Caco-2 (cell line): ENCODE measurements around the gene COL5A1. TPM values are rescaled to one million over a fixed set of nuclear protein-coding genes. Genes with fewer than 3 reads are reported as not detected.

Experiments
- BruUV-seq: library from RNA; stranded (reverse); fragments of 400-500 nt; replicated peaks from 2 replicates; lab custom pipeline; 2021; lab: Mats Ljungman, UMichigan
- CTCF ChIA-PET: fragments of 300-600 bp; sonication (Branson Sonifier 250); formaldehyde crosslinking; loops from one replicate; lab custom pipeline; 2022; ENCODE audit warnings: antibody characterized with exemption; lab: Charles Lee
- POLR2A ChIA-PET: fragments of 300-600 bp; sonication (Branson Sonifier 250); formaldehyde crosslinking; loops from one replicate; lab custom pipeline; 2022; ENCODE audit warnings: antibody characterized with exemption; lab: Charles Lee
- DNase-seq, 2 experiments: peaks; one replicate each; pipeline versions ENCODE4 v3.0.0 to v3.0.0-alpha.2; 2020 to 2022
- H3K27me3 ChIP-seq: replicated peaks from 2 replicates; pipeline ENCODE4 v1.6.0; 2011; ENCODE audit warnings: low read length; ENCODE audit not compliant: control insufficient read depth, insufficient read depth
- H3K36me3 ChIP-seq: 2 replicates; pipeline ENCODE4 v1.5.1; 2011; ENCODE audit warnings: low read length; ENCODE audit not compliant: control insufficient read depth, insufficient read depth
- H3K4me1 ChIP-seq: fragments of 250-450 bp; sonication (Bioruptor Pico); 2 replicates; pipeline ENCODE4 v1.5.1; 2020; ENCODE audit warnings: mild to moderate bottlenecking
- H3K4me3 ChIP-seq: 2 replicates; pipeline ENCODE4 v1.5.1; 2011; ENCODE audit warnings: low read depth, mild to moderate bottlenecking, control low read depth, low read length
- H3K9me3 ChIP-seq: fragments of 250-450 bp; sonication (Bioruptor Pico); 2 replicates; pipeline ENCODE4 v1.5.1; 2020; ENCODE audit warnings: mild to moderate bottlenecking, moderate library complexity
- H3K27ac Mint-ChIP-seq: one replicate; pipeline ENCODE4 v1.8.0; 2022; ENCODE audit warnings: mixed read lengths; ENCODE audit not compliant: unreplicated experiment
- H3K27me3 Mint-ChIP-seq: one replicate; pipeline ENCODE4 v1.8.0; 2022; ENCODE audit warnings: mixed read lengths; ENCODE audit not compliant: insufficient read depth, unreplicated experiment
- H3K36me3 Mint-ChIP-seq: one replicate; pipeline ENCODE4 v1.8.0; 2022; ENCODE audit warnings: mild to moderate bottlenecking, mixed read lengths; ENCODE audit not compliant: insufficient read depth, unreplicated experiment
- H3K4me1 Mint-ChIP-seq: one replicate; pipeline ENCODE4 v1.8.0; 2022; ENCODE audit warnings: low read depth, mixed read lengths; ENCODE audit not compliant: unreplicated experiment
- H3K4me3 Mint-ChIP-seq: one replicate; pipeline ENCODE4 v1.8.0; 2022; ENCODE audit warnings: mild to moderate bottlenecking, moderate library complexity, mixed read lengths; ENCODE audit not compliant: unreplicated experiment
- H3K9me3 Mint-ChIP-seq: one replicate; pipeline ENCODE4 v1.8.0; 2022; ENCODE audit warnings: mixed read lengths; ENCODE audit not compliant: unreplicated experiment
- CTCF ChIP-seq, 2 experiments: fragments of 200-600 bp in 1 of 2; IDR thresholded peaks; 1 replicate in 1 of 2; 2 replicates in 1 of 2; pipeline versions ENCODE4 v1.5.1 to v1.8.0; 2011 to 2022; ENCODE audit warnings: antibody characterized with exemption in 1 of 2, control low read depth in 1 of 2, inconsistent platforms in 1 of 2, low read depth in 1 of 2, low read length in 1 of 2, mild to moderate bottlenecking in 1 of 2, moderate library complexity in 1 of 2; ENCODE audit not compliant: insufficient read depth in 1 of 2, severe bottlenecking in 1 of 2, unreplicated experiment in 1 of 2
- intact Hi-C: fragments of 100-400 bp; cut with micrococcal nuclease; formaldehyde crosslinking; loops from one replicate; pipeline ENCODE4 v1.10.0; 2022; ENCODE audit not compliant: unreplicated experiment
- total RNA-seq: library from RNA; stranded (reverse); gene quantifications from 2 replicates; pipeline ENCODE4 v1.2.3, GENCODE V29; 2022

The COL5A1 gene
- total RNA-seq, 1 experiment from 2014 or later: 4.8 TPM

GRCh38 chr9:134863306-134863902, 221.8 kb downstream of the COL5A1 start:
- H3K9me3 ChIP-seq: no peaks in the 10 kb centered on the region
- Mint-ChIP-seq H3K9me3 (no peaks in the 10 kb centered on the region), H3K4me1 (no peaks in the 10 kb centered on the region), H3K36me3 (no peaks in the 10 kb centered on the region), H3K27ac (no peak overlapping the region), H3K4me3 (no peak overlapping the region), H3K27me3 (no peaks in the 10 kb centered on the region)
- BruUV-seq: no TSS peak
- no peak for DNase-seq
- no peak for TF ChIP-seq CTCF (IDR thresholded peaks at IDR 0.05; ENCODE audit: insufficient read depth in 1 of 2, low read depth in 1 of 2, low read length in 1 of 2, severe bottlenecking in 1 of 2, unreplicated experiment in 1 of 2)
- H3K4me3 ChIP-seq: no peak overlapping the region
- no peaks in the 10 kb centered on the region for H3K36me3 ChIP-seq
- no peaks in the 10 kb centered on the region for H3K27me3 ChIP-seq
- H3K4me1 ChIP-seq: no peaks in the 10 kb centered on the region
- CTCF ChIA-PET: no interaction called here
- POLR2A ChIA-PET: no interaction called here
- intact Hi-C loops: no loop called here

- no TSS peak for BruUV-seq
Measured at GRCh38 chr9:134863941-134864820, 222.6 kb downstream of the COL5A1 start.

GRCh38 chr9:134864821-134865190, 223.2 kb downstream of the COL5A1 start:
- no peak overlapping the region for H3K27ac Mint-ChIP-seq
- intact Hi-C loops: no loop called here

More at GRCh38 chr9:134863941-134864820, 222.6 kb downstream of the COL5A1 start:
- Histone ChIP-seq H3K4me1 (no peaks in the 10 kb centered on the region), H3K36me3 (no peaks in the 10 kb centered on the region), H3K4me3 (no peak overlapping the region), H3K27me3 (no peaks in the 10 kb centered on the region), H3K9me3 (no peaks in the 10 kb centered on the region)
- ChIA-PET CTCF (no interaction called here), POLR2A (no interaction called here)
- no peak for DNase-seq
- Mint-ChIP-seq H3K36me3 (no peaks in the 10 kb centered on the region), H3K4me1 (no peaks in the 10 kb centered on the region), H3K27ac (no peak overlapping the region), H3K9me3 (no peaks in the 10 kb centered on the region), H3K4me3 (no peak overlapping the region), H3K27me3 (no peaks in the 10 kb centered on the region)
- intact Hi-C loops: no loop called here
- no peak for TF ChIP-seq CTCF (IDR thresholded peaks at IDR 0.05; ENCODE audit: insufficient read depth in 1 of 2, low read depth in 1 of 2, low read length in 1 of 2, severe bottlenecking in 1 of 2, unreplicated experiment in 1 of 2)

More at GRCh38 chr9:134864821-134865190, 223.2 kb downstream of the COL5A1 start:
- H3K4me1 ChIP-seq: no peaks in the 10 kb centered on the region
- H3K27me3 ChIP-seq: no peaks in the 10 kb centered on the region
- no peaks in the 10 kb centered on the region for H3K36me3 Mint-ChIP-seq
- POLR2A ChIA-PET: no interaction called here
- H3K27me3 Mint-ChIP-seq: no peaks in the 10 kb centered on the region
- H3K4me1 Mint-ChIP-seq: no peaks in the 10 kb centered on the region
- BruUV-seq: no TSS peak
- CTCF ChIA-PET: no interaction called here
- no peaks in the 10 kb centered on the region for H3K36me3 ChIP-seq
- TF ChIP-seq CTCF (IDR thresholded peaks at IDR 0.05; ENCODE audit: insufficient read depth in 1 of 2, low read depth in 1 of 2, low read length in 1 of 2, severe bottlenecking in 1 of 2, unreplicated experiment in 1 of 2): no peak
- no peak overlapping the region for H3K4me3 Mint-ChIP-seq
- no peaks in the 10 kb centered on the region for H3K9me3 Mint-ChIP-seq
- no peak overlapping the region for H3K4me3 ChIP-seq
- no peak for DNase-seq
- no peaks in the 10 kb centered on the region for H3K9me3 ChIP-seq
